Thyroid gland (tissue), 4 donors: ENCODE measurements around the gene PITPNB. TPM values are rescaled to one million over a fixed set of nuclear protein-coding genes. Genes with fewer than 3 reads are reported as not detected.

Experiments
- DNase-seq, 2 donors: peaks; one replicate each; pipeline ENCODE4 v3.0.0-alpha.2; 2019
- H3K27ac ChIP-seq, 3 donors: fragments of 200-600 bp; sonication (generic); 1 replicate in 2 of 3; 2 replicates in 1 of 3; pipeline ENCODE4 v1.5.1; 2016 to 2019; ENCODE audit warnings: mild to moderate bottlenecking in 1 of 3, moderate library complexity in 1 of 3
- H3K27me3 ChIP-seq: fragments of 200-600 bp; sonication (generic); one replicate; pipeline ENCODE4 v1.5.1; 2019
- H3K36me3 ChIP-seq, 2 donors: fragments of 200-600 bp; sonication (generic); one replicate each; pipeline ENCODE4 v1.5.1; 2016 to 2019
- H3K4me1 ChIP-seq, 2 donors: fragments of 200-600 bp; sonication (generic); one replicate each; pipeline ENCODE4 v1.5.1; 2017 to 2019
- H3K4me3 ChIP-seq, 3 donors: fragments of 200-600 bp; sonication (generic); replicated peaks in 1 of 3; 1 replicate in 2 of 3; 2 replicates in 1 of 3; pipeline ENCODE4 v1.5.1; 2016; ENCODE audit warnings: mild to moderate bottlenecking in 1 of 3
- H3K9me3 ChIP-seq: fragments of 200-600 bp; sonication (generic); one replicate; pipeline ENCODE4 v1.5.1; 2017
- POLR2A ChIP-seq, 2 donors: fragments of 450-650 bp; IDR thresholded peaks; one replicate each; pipeline ENCODE4 v1.6.1; 2017; ENCODE audit warnings: antibody characterized with exemption in 2 of 2, mild to moderate bottlenecking in 2 of 2, moderate library complexity in 1 of 2
- WGBS, 2 donors: methylation state at CpG; one replicate each; pipeline ENCODE4 v1.1.5; 2017; 5-methylcytosine and 5-hydroxymethylcytosine counted together
- intact Hi-C: fragments of 100-400 bp; cut with DNase I; formaldehyde crosslinking; loops from one replicate; pipeline ENCODE4 v1.15.1; 2023
- total RNA-seq, 4 donors: library from RNA; depleted of rRNA; stranded (reverse); fragments of >200 nt; gene quantifications; one replicate each; pipeline ENCODE4 v1.2.3, GENCODE V29; 2016
- TF ChIP-seq, protein P1 (sequence below), 6 experiments: fragments of 200-600 bp in 3 of 6; fragments of 450-650 bp in 3 of 6; sonication (generic) in 3 of 6; IDR thresholded peaks; one replicate each; pipeline ENCODE4 v1.5.1; 2016 to 2019; ENCODE audit warnings: antibody characterized with exemption in 6 of 6, mild to moderate bottlenecking in 2 of 6, inconsistent platforms in 1 of 6, moderate library complexity in 1 of 6

Gene PITPNB
- total RNA-seq, 4 donors from 2014 or later, result 30.7 to 54.4 (median 42.6) TPM

DNA sequence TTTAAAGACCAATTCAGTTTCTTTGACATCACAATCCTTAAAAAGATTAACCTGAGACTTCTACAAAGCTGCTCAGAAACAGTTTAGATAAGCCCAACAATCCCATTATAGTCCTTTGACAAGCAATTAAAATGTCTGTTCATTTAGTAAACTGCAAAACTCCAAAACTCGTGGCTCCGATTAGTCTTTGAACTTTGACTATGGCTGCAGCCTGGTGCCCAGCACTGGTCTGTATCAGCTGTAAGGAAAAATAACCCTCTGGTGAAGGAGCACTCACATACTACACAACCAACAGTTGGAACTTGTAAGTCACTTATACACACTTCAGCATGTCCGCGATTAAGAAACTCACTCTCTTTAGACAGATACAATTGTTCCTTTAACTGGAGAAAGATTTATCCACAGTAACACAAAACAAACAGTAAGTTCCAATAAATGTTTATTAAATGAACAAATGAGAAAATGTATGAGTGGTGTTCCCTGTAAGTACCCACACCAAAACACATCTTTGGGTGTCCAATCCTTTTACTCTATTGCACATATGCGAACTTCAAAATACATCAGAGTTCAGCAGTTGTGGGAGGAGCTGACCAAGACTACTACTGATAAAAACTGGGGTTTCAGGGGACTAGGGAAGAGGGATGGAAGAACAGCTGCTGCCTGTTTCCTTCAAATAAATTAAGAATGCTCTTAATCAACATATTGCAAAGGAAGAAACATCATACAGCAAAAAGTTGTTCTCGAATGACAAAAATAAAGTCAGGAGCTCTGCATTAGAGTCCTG is 36.4 kb downstream of the PITPNB start:
- Histone ChIP-seq H3K4me1 (peaks cover 14 to 21% of the 10 kb centered on the region in 2 donors), H3K4me3 (no peak overlapping the region), H3K36me3 (peaks cover 0 to 9% of the 10 kb centered on the region in 2 donors), H3K27me3 (no peaks in the 10 kb centered on the region), H3K27ac (peak overlapping the region in 1 of 3 donors; percentile 62), H3K9me3 (no peaks in the 10 kb centered on the region)
- DNase-seq, result no peak
- intact Hi-C loops, result loop anchor here (2.0 kb wide), 1 partner anchor 130 kb away; no protein-coding TSS in a partner anchor
- 65 to 68% methylated on average over 6 of the region's 6 CpGs for WGBS, 2 donors
- TF ChIP-seq, protein P1, sequence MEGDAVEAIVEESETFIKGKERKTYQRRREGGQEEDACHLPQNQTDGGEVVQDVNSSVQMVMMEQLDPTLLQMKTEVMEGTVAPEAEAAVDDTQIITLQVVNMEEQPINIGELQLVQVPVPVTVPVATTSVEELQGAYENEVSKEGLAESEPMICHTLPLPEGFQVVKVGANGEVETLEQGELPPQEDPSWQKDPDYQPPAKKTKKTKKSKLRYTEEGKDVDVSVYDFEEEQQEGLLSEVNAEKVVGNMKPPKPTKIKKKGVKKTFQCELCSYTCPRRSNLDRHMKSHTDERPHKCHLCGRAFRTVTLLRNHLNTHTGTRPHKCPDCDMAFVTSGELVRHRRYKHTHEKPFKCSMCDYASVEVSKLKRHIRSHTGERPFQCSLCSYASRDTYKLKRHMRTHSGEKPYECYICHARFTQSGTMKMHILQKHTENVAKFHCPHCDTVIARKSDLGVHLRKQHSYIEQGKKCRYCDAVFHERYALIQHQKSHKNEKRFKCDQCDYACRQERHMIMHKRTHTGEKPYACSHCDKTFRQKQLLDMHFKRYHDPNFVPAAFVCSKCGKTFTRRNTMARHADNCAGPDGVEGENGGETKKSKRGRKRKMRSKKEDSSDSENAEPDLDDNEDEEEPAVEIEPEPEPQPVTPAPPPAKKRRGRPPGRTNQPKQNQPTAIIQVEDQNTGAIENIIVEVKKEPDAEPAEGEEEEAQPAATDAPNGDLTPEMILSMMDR (IDR thresholded peaks at IDR 0.05), result no peak
- no peak for TF ChIP-seq POLR2A (IDR thresholded peaks at IDR 0.05)

DNA sequence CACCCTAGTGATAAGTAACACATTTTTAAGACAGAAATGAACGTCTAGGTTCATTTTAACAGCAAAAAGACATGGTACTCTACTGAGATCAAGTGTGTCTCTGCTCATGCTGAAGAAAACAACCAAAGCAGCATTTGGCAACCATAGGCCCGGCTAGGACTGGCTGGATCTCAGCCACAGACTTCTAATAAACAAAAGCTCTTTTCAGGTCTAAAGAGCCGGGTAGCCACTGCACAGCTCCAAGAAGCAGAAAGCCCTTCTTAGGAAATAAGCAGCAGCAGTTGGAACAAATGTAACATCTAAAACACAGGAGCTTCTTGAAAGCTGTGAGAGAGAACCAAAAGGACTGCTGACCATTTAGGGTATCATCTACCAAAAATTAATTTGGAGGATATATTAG is 37.6 kb downstream of the PITPNB start:
- peak; percentile 65 to 67 for DNase-seq
- H3K4me3 ChIP-seq, result no peak overlapping the region
- intact Hi-C loops, result no loop called here

DNA sequence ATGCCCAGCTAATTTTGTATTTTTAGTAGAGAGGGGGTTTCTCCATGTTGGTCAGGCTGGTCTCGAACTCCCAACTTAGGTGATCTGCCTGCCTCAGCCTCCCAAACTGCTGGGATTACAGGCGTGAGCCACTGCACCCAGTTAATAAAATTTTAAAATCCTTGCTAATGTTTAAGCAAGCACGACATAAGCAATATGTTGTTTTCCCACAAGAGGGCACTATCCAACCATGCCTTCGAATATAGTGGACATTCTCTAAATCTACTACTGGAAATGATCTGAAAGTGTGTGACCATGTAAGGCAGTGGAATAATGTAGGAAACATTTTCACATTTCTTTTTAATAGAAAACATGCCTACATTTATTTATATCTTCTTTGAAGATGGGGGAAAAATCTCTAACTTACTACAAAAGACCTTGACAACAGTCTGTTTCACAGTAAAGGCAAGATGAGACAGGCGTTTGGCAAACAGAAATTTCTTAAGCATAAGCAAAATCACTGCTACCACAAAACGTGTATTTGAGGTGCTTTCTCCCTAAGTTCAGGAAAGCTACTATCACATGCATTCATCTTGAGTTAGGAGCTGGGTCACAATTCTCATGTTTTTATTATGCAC is 38.2 kb downstream of the PITPNB start:
- intact Hi-C loops, result no loop called here
- H3K27ac ChIP-seq, result peak overlapping the region; percentile 59 to 66 (median 62)
- H3K9me3 ChIP-seq, result no peaks in the 10 kb centered on the region
- H3K4me3 ChIP-seq, result no peak overlapping the region
- H3K27me3 ChIP-seq, result no peaks in the 10 kb centered on the region
- TF ChIP-seq, protein P1 (IDR thresholded peaks at IDR 0.05), result peak; percentile 49 to 81 (median 72)
- no peak for TF ChIP-seq POLR2A (IDR thresholded peaks at IDR 0.05)
- peaks cover 11 to 19% of the 10 kb centered on the region in 2 donors for H3K4me1 ChIP-seq
- WGBS, 2 donors, result 29 to 30% methylated on average over 6 of the region's 6 CpGs
- peaks cover 0 to 9% of the 10 kb centered on the region in 2 donors for H3K36me3 ChIP-seq
- peak; percentile 22 to 28 for DNase-seq

More for the DNA sequence above, 37.6 kb downstream of the PITPNB start:
- Histone ChIP-seq H3K4me1 (peaks cover 14 to 19% of the 10 kb centered on the region in 2 donors), H3K27me3 (no peaks in the 10 kb centered on the region), H3K9me3 (no peaks in the 10 kb centered on the region), H3K36me3 (peaks cover 0 to 9% of the 10 kb centered on the region in 2 donors), H3K27ac (peak overlapping the region; percentile 59 to 66 (median 62))
- WGBS, 2 donors, result 11 to 16% methylated on average over 3 of the region's 3 CpGs
- TF ChIP-seq, protein P1 (IDR thresholded peaks at IDR 0.05), result no peak
- TF ChIP-seq POLR2A (IDR thresholded peaks at IDR 0.05), result no peak

DNA sequence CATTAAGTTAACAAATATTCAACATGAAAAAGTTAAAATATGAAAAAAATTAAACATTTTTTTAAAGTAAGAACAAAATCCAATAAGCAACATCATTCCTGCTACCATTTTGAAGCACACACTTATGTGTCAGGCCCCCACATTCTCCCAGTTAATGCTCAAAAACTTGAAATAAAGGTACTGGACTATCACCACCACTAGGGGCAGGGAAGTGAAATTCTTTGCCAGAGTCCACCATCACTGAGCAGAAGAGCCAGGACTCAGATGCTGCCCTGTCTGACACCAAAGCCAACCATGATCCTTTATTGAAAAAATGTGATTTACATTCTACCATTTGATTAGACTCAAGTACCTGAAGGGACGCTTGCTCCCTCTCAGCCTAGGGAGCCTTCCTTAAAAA is 39.1 kb downstream of the PITPNB start:
- DNase-seq, result no peak
- no peaks in the 10 kb centered on the region for H3K9me3 ChIP-seq
- WGBS, 2 donors, result 94 to 95% methylated on average over 1 of the region's 1 CpG
- H3K4me1 ChIP-seq, result peaks cover 11 to 29% of the 10 kb centered on the region in 2 donors
- peaks cover 0 to 9% of the 10 kb centered on the region in 2 donors for H3K36me3 ChIP-seq
- no peaks in the 10 kb centered on the region for H3K27me3 ChIP-seq
- H3K27ac ChIP-seq, result peak overlapping the region in 1 of 3 donors; percentile 62
- TF ChIP-seq, protein P1 (IDR thresholded peaks at IDR 0.05), result peak in 5 of 6 experiments; percentile 22 to 53 (median 41)
- no peak for TF ChIP-seq POLR2A (IDR thresholded peaks at IDR 0.05)
- intact Hi-C loops, result no loop called here
- no peak overlapping the region for H3K4me3 ChIP-seq

DNA sequence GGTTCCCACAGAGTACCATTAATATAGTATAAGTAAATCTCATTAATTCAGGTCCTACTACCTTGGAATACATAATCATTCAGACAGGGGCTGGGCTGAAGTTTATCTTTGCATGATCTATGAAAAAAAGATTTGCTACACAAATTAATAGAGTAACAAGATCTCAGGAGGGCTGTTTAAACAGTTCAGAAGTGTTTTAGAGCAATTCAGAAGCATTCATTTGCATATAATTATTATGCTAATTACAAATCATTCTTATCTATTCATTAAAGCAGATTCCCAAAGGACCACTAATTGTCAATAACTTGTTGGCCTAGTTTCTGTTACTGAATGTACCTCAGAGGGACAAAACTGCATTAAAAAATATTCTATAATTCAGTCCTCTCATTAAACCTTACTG is 40.5 kb downstream of the PITPNB start:
- intact Hi-C loops, result no loop called here
- TF ChIP-seq POLR2A (IDR thresholded peaks at IDR 0.05), result no peak
- TF ChIP-seq, protein P1 (IDR thresholded peaks at IDR 0.05), result no peak
- Histone ChIP-seq H3K4me3 (no peak overlapping the region), H3K9me3 (no peaks in the 10 kb centered on the region), H3K4me1 (peaks cover 23 to 43% of the 10 kb centered on the region in 2 donors), H3K27ac (no peak overlapping the region), H3K27me3 (no peaks in the 10 kb centered on the region), H3K36me3 (no peaks in the 10 kb centered on the region)
- DNase-seq, result no peak
